Measurements from ENCODE around the gene METTL22. TPM values are rescaled to one million over a fixed set of nuclear protein-coding genes. Genes with fewer than 3 reads are reported as not detected.

Gene METTL22
- total RNA-seq, 1 experiment from 2014 or later, result 14.6 TPM

GRCh38 chr16:8663192-8664089 lies 41.9 kb downstream of the METTL22 start:
- BruUV-seq (replicated peaks), result no TSS peak
- intact Hi-C loops (cut with micrococcal nuclease), result no loop called here

GRCh38 chr16:8665529-8665928 lies 44.0 kb downstream of the METTL22 start:
- no peaks in the 10 kb centered on the region for H4K20me1 ChIP-seq (ENCODE audit: low read length)
- no peaks in the 10 kb centered on the region for H3K9me2 ChIP-seq (replicated peaks; ENCODE audit: low read length)
- no peak for TF ChIP-seq CTCF (conservative IDR thresholded peaks at IDR 0.05; ENCODE audit: low read depth, low read length)
- TF ChIP-seq EZH2phosphoT487 (IDR thresholded peaks at IDR 0.05; ENCODE audit: borderline replicate concordance, low read length), result no peak
- no peak for TF ChIP-seq EZH2 (IDR thresholded peaks at IDR 0.05; ENCODE audit: low read length, unreplicated experiment)
- H3K27me3 ChIP-seq (ENCODE audit: low read length), result no peaks in the 10 kb centered on the region
- no TSS peak for BruUV-seq (replicated peaks)
- H3K27ac ChIP-seq (ENCODE audit: low read length), result no peak overlapping the region
- H3K9ac ChIP-seq (ENCODE audit: low read length), result no peak overlapping the region
- no peaks in the 10 kb centered on the region for H3F3A ChIP-seq (ENCODE audit: low read length, unreplicated experiment)
- no peaks in the 10 kb centered on the region for H3K9me3 ChIP-seq (ENCODE audit: low read length)
- DNase-seq (no peak), ATAC-seq (no peak)
- no peaks in the 10 kb centered on the region for H3K36me3 ChIP-seq (ENCODE audit: low read depth, low read length)
- H3K4me3 ChIP-seq (ENCODE audit: low read length), result no peak overlapping the region
- H3K4me1 ChIP-seq (ENCODE audit: insufficient read depth, low read length), result no peaks in the 10 kb centered on the region
- POLR2A ChIA-PET (ENCODE audit: unreplicated experiment), result no interaction called here
- no peak overlapping the region for H2AFZ ChIP-seq (ENCODE audit: low read length)
- no peak overlapping the region for H3K4me2 ChIP-seq (ENCODE audit: low read length)
- intact Hi-C loops (cut with micrococcal nuclease), result no loop called here
- no peaks in the 10 kb centered on the region for H3K79me2 ChIP-seq (ENCODE audit: low read length)
- CTCF ChIA-PET, result no interaction called here

More at GRCh38 chr16:8663192-8664089, 41.9 kb downstream of the METTL22 start:
- Histone ChIP-seq H3K27ac (ENCODE audit: low read length) (no peak overlapping the region), H3K36me3 (ENCODE audit: low read depth, low read length) (no peaks in the 10 kb centered on the region), H3F3A (ENCODE audit: low read length, unreplicated experiment) (no peaks in the 10 kb centered on the region), H3K9me3 (ENCODE audit: low read length) (no peaks in the 10 kb centered on the region), H3K4me1 (ENCODE audit: insufficient read depth, low read length) (no peaks in the 10 kb centered on the region), H3K79me2 (ENCODE audit: low read length) (no peaks in the 10 kb centered on the region), H3K27me3 (ENCODE audit: low read length) (no peaks in the 10 kb centered on the region), H3K4me2 (ENCODE audit: low read length) (no peak overlapping the region), H3K9ac (ENCODE audit: low read length) (no peak overlapping the region), H3K4me3 (ENCODE audit: low read length) (no peak overlapping the region), H2AFZ (ENCODE audit: low read length) (no peak overlapping the region), H4K20me1 (ENCODE audit: low read length) (no peaks in the 10 kb centered on the region), H3K9me2 (replicated peaks; ENCODE audit: low read length) (no peaks in the 10 kb centered on the region)
- no peak for DNase-seq
- TF ChIP-seq CTCF (conservative IDR thresholded peaks at IDR 0.05; ENCODE audit: low read depth, low read length), result no peak
- TF ChIP-seq EZH2 (IDR thresholded peaks at IDR 0.05; ENCODE audit: low read length, unreplicated experiment), result no peak
- TF ChIP-seq EZH2phosphoT487 (IDR thresholded peaks at IDR 0.05; ENCODE audit: borderline replicate concordance, low read length), result no peak
- no peak for ATAC-seq
- ChIA-PET CTCF (no interaction called here), POLR2A (ENCODE audit: unreplicated experiment) (interaction anchor here (0.6 kb wide), 1 partner anchor 185 kb away, joined by 5 read pairs; no protein-coding TSS in a partner anchor)

- CTCF ChIA-PET, result no interaction called here
- H3F3A ChIP-seq (ENCODE audit: low read length, unreplicated experiment), result no peaks in the 10 kb centered on the region
- TF ChIP-seq EZH2phosphoT487 (IDR thresholded peaks at IDR 0.05; ENCODE audit: borderline replicate concordance, low read length) (no peak), CTCF (conservative IDR thresholded peaks at IDR 0.05; ENCODE audit: low read depth, low read length) (no peak), EZH2 (IDR thresholded peaks at IDR 0.05; ENCODE audit: low read length, unreplicated experiment) (no peak)
- no peak overlapping the region for H2AFZ ChIP-seq (ENCODE audit: low read length)
- no peaks in the 10 kb centered on the region for H3K9me3 ChIP-seq (ENCODE audit: low read length)
- no peaks in the 10 kb centered on the region for H3K79me2 ChIP-seq (ENCODE audit: low read length)
- no peak overlapping the region for H3K4me3 ChIP-seq (ENCODE audit: low read length)
- ATAC-seq (no peak), DNase-seq (no peak)
- BruUV-seq (replicated peaks), result no TSS peak
- H3K9me2 ChIP-seq (replicated peaks; ENCODE audit: low read length), result no peaks in the 10 kb centered on the region
- H3K4me1 ChIP-seq (ENCODE audit: insufficient read depth, low read length), result no peaks in the 10 kb centered on the region
- no peak overlapping the region for H3K27ac ChIP-seq (ENCODE audit: low read length)
- H3K36me3 ChIP-seq (ENCODE audit: low read depth, low read length), result no peaks in the 10 kb centered on the region
- H4K20me1 ChIP-seq (ENCODE audit: low read length), result no peaks in the 10 kb centered on the region
- intact Hi-C loops (cut with micrococcal nuclease), result no loop called here
- POLR2A ChIA-PET (ENCODE audit: unreplicated experiment), result no interaction called here
- H3K9ac ChIP-seq (ENCODE audit: low read length), result no peak overlapping the region
- no peak overlapping the region for H3K4me2 ChIP-seq (ENCODE audit: low read length)
- no peaks in the 10 kb centered on the region for H3K27me3 ChIP-seq (ENCODE audit: low read length)
Measured at GRCh38 chr16:8667492-8667891, 46.0 kb downstream of the METTL22 start.

Measured in PC-3 (cell line).